SK-N-SH (cell line): ENCODE measurements around the gene ALDH1L2. TPM values are rescaled to one million over a fixed set of nuclear protein-coding genes. Genes with fewer than 3 reads are reported as not detected.

ENCODE experiments used
- CTCF ChIA-PET: fragments of 300-600, 350-600 bp; formaldehyde crosslinking; extraction: SDS; loops from one replicate; lab custom pipeline; 2021; lab: Yijun Ruan, JAX
- POLR2A ChIA-PET: fragments of 350-600 bp; sonication (Branson Sonifier 250); formaldehyde crosslinking; extraction: SDS; loops from one replicate; lab custom pipeline; 2020; ENCODE audit warnings: antibody characterized with exemption, inconsistent platforms; lab: Yijun Ruan, JAX
- DNase-seq: peaks from one replicate; pipeline ENCODE4 v3.0.0; 2012
- H2AFZ ChIP-seq: fragments of 200-600 bp; sonication (generic); 2 replicates; pipeline ENCODE4 v1.8.1; 2016; ENCODE audit warnings: antibody characterized with exemption, mild to moderate bottlenecking, low read depth
- H3F3A ChIP-seq: fragments of 200-600 bp; sonication (generic); replicated peaks from 2 replicates; pipeline ENCODE3; 2016; ENCODE audit warnings: antibody characterized with exemption, mild to moderate bottlenecking; ENCODE audit not compliant: insufficient read depth
- H3K27ac ChIP-seq, 2 experiments: fragments of 200-500 bp in 1 of 2; fragments of 200-600 bp in 1 of 2; sonication (Bioruptor generic) in 1 of 2; sonication (generic), shearing (Covaris generic) in 1 of 2; 2 replicates each; pipeline versions ENCODE4 v1.5.1 to v1.6.1; 2014 to 2016; ENCODE audit warnings: low read depth in 2 of 2, inconsistent platforms in 1 of 2, low read length in 1 of 2, mild to moderate bottlenecking in 1 of 2, mixed read lengths in 1 of 2
- H3K27me3 ChIP-seq: fragments of 200-600 bp; sonication (generic), shearing (Covaris generic); 2 replicates; pipeline ENCODE4 v1.6.1; 2016; ENCODE audit warnings: mixed run types; ENCODE audit not compliant: insufficient read depth
- H3K36me3 ChIP-seq, 2 experiments: fragments of 200-500 bp in 1 of 2; fragments of 200-600 bp in 1 of 2; sonication (Bioruptor generic) in 1 of 2; sonication (generic) in 1 of 2; replicated peaks in 1 of 2; 2 replicates each; pipeline versions ENCODE3 to v1.5.1; 2014 to 2016; ENCODE audit warnings: low read length in 1 of 2, mild to moderate bottlenecking in 1 of 2; ENCODE audit not compliant: insufficient read depth in 2 of 2, control insufficient read depth in 1 of 2
- H3K4me1 ChIP-seq, 2 experiments: fragments of 200-500 bp in 1 of 2; fragments of 200-600 bp in 1 of 2; sonication (Bioruptor generic) in 1 of 2; sonication (generic), shearing (Covaris generic) in 1 of 2; 2 replicates each; pipeline versions ENCODE4 v1.5.1 to v1.6.1; 2014 to 2016; ENCODE audit warnings: low read depth in 1 of 2, low read length in 1 of 2, mixed run types in 1 of 2; ENCODE audit not compliant: insufficient read depth in 2 of 2, control insufficient read depth in 1 of 2
- H3K4me2 ChIP-seq: fragments of 200-600 bp; sonication (generic), shearing (Covaris generic); 2 replicates; pipeline ENCODE4 v1.6.1; 2017; ENCODE audit warnings: mixed run types
- H3K4me3 ChIP-seq, 2 experiments: fragments of 200-500 bp in 1 of 2; fragments of 200-600 bp in 1 of 2; sonication (Bioruptor generic) in 1 of 2; sonication (generic), shearing (Covaris generic) in 1 of 2; 2 replicates each; pipeline versions ENCODE4 v1.5.1 to v1.8.1; 2014 to 2016; ENCODE audit warnings: low read depth in 2 of 2, inconsistent platforms in 1 of 2, low read length in 1 of 2, mild to moderate bottlenecking in 1 of 2, mixed read lengths in 1 of 2, moderate library complexity in 1 of 2
- H3K79me2 ChIP-seq: fragments of 200-600 bp; sonication (generic); 2 replicates; pipeline ENCODE4 v1.8.1; 2017; ENCODE audit warnings: mild to moderate bottlenecking; ENCODE audit not compliant: insufficient read depth
- H3K9ac ChIP-seq: fragments of 200-600 bp; sonication (generic); 2 replicates; pipeline ENCODE4 v1.6.1; 2017; ENCODE audit warnings: mixed run types
- H3K9me2 ChIP-seq: fragments of 200-600 bp; sonication (generic); 2 replicates; pipeline ENCODE4 v1.6.1; 2017; ENCODE audit warnings: mixed run types
- H3K9me3 ChIP-seq: fragments of 200-600 bp; sonication (generic); 2 replicates; pipeline ENCODE4 v1.6.1; 2017; ENCODE audit warnings: mixed run types, mild to moderate bottlenecking, moderate library complexity
- H4K20me1 ChIP-seq: fragments of 200-600 bp; sonication (generic); 2 replicates; pipeline ENCODE4 v1.6.1; 2017; ENCODE audit warnings: mild to moderate bottlenecking, mixed run types; ENCODE audit not compliant: insufficient read depth
- CHD2 ChIP-seq: fragments of 150-350 bp; IDR thresholded peaks from 2 replicates; pipeline ENCODE4 v1.6.1; 2018; ENCODE audit warnings: low read length; ENCODE audit not compliant: partially characterized antibody
- ELF1 ChIP-seq: IDR thresholded peaks from 2 replicates; pipeline ENCODE4 v1.4.0; 2012
- EP300 ChIP-seq, 2 experiments: IDR thresholded peaks; 2 replicates each; pipeline versions ENCODE4 v1.4.0 to v1.6.1; 2012; ENCODE audit warnings: borderline replicate concordance in 1 of 2, low read depth in 1 of 2, low read length in 1 of 2
- FOSL2 ChIP-seq: IDR thresholded peaks from 2 replicates; pipeline ENCODE4 v1.4.0; 2012; ENCODE audit warnings: low read depth, mild to moderate bottlenecking, moderate library complexity, borderline replicate concordance
- FOXJ3 ChIP-seq: sonication (generic); formaldehyde crosslinking; IDR thresholded peaks from 2 replicates; pipeline ENCODE4 v1.5.1; 2020; ENCODE audit warnings: mild to moderate bottlenecking, missing genetic modification reagents
- FOXM1 ChIP-seq: IDR thresholded peaks from 2 replicates; pipeline ENCODE4 v1.4.0; 2012; ENCODE audit warnings: low read depth, mild to moderate bottlenecking
- GABPA ChIP-seq: IDR thresholded peaks from 2 replicates; pipeline ENCODE4 v1.4.0; 2012; ENCODE audit warnings: low read depth, mild to moderate bottlenecking
- GATA2 ChIP-seq: sonication (generic); formaldehyde crosslinking; IDR thresholded peaks from 2 replicates; pipeline ENCODE4 v1.5.0; 2020; ENCODE audit warnings: mild to moderate bottlenecking, missing genetic modification reagents
- JUND ChIP-seq: IDR thresholded peaks from 2 replicates; pipeline ENCODE4 v1.4.0; 2012
- MEF2A ChIP-seq: IDR thresholded peaks from 2 replicates; pipeline ENCODE4 v1.4.0; 2012; ENCODE audit warnings: low read depth, borderline replicate concordance
- NFIC ChIP-seq: IDR thresholded peaks from 2 replicates; pipeline ENCODE4 v1.4.0; 2012; ENCODE audit warnings: borderline replicate concordance
- RAD21 ChIP-seq: IDR thresholded peaks from 2 replicates; pipeline ENCODE4 v1.6.1; 2012; ENCODE audit warnings: mild to moderate bottlenecking, low read length
- RCOR1 ChIP-seq: fragments of 150-350 bp; IDR thresholded peaks from 2 replicates; pipeline ENCODE4 v1.6.1; 2017; ENCODE audit warnings: antibody characterized with exemption, low read length
- RFX5 ChIP-seq: IDR thresholded peaks from 2 replicates; pipeline ENCODE4 v1.6.1; 2012; ENCODE audit warnings: mild to moderate bottlenecking, improper control_type of control experiment, low read length
- RXRA ChIP-seq: IDR thresholded peaks from 2 replicates; pipeline ENCODE4 v1.4.0; 2012; ENCODE audit warnings: low read depth, mild to moderate bottlenecking, borderline replicate concordance
- SIN3A ChIP-seq: IDR thresholded peaks from 2 replicates; pipeline ENCODE4 v1.6.1; 2012; ENCODE audit warnings: low read depth, mild to moderate bottlenecking, low read length, moderate library complexity, borderline replicate concordance
- SMC3 ChIP-seq: IDR thresholded peaks from 2 replicates; pipeline ENCODE4 v1.6.1; 2012; ENCODE audit warnings: low read depth, low read length, improper control_type of control experiment
- TAF1 ChIP-seq: IDR thresholded peaks from 2 replicates; pipeline ENCODE4 v1.6.1; 2012; ENCODE audit warnings: low read depth, mild to moderate bottlenecking, low read length, moderate library complexity, borderline replicate concordance
- TCF12 ChIP-seq: IDR thresholded peaks from 2 replicates; pipeline ENCODE4 v1.4.0; 2012
- USF2 ChIP-seq: fragments of 150-350 bp; IDR thresholded peaks from 2 replicates; pipeline ENCODE4 v1.6.1; 2017; ENCODE audit warnings: antibody characterized with exemption, low read length, low read depth, borderline replicate concordance
- YY1 ChIP-seq: IDR thresholded peaks from 2 replicates; pipeline ENCODE4 v1.4.0; 2012; ENCODE audit warnings: low read depth, mild to moderate bottlenecking
- ZBTB33 ChIP-seq: IDR thresholded peaks from 2 replicates; pipeline ENCODE4 v1.4.0; 2012; ENCODE audit warnings: low read depth, borderline replicate concordance
- WGBS: methylation state at CpG from one replicate; pipeline ENCODE4 v1.1.6; 2017; ENCODE audit warnings: low lambda C conversion rate; 5-methylcytosine and 5-hydroxymethylcytosine counted together
- polyA plus RNA-seq, 3 experiments: library from polyadenylated mRNA; depleted of rRNA; stranded (reverse); fragments of >200 nt; gene quantifications; 2 replicates each; pipeline ENCODE4 v1.2.3, GENCODE V29; 2012
- TF ChIP-seq, protein P1 (sequence below): IDR thresholded peaks from 2 replicates; pipeline ENCODE4 v1.4.0; 2012; ENCODE audit warnings: low read depth
- TF ChIP-seq, protein P2 (sequence below): fragments of 200-600 bp; sonication (generic); IDR thresholded peaks from 2 replicates; pipeline ENCODE4 v1.6.1; 2017; ENCODE audit warnings: antibody characterized with exemption, mild to moderate bottlenecking, moderate library complexity
- TF ChIP-seq, protein P3 (sequence below): IDR thresholded peaks from 2 replicates; pipeline ENCODE4; 2012

The ALDH1L2 gene
- polyA plus RNA-seq, 1 of the 3 experiments (the other 2 are of a cell fraction) = 1.9 TPM

DNA sequence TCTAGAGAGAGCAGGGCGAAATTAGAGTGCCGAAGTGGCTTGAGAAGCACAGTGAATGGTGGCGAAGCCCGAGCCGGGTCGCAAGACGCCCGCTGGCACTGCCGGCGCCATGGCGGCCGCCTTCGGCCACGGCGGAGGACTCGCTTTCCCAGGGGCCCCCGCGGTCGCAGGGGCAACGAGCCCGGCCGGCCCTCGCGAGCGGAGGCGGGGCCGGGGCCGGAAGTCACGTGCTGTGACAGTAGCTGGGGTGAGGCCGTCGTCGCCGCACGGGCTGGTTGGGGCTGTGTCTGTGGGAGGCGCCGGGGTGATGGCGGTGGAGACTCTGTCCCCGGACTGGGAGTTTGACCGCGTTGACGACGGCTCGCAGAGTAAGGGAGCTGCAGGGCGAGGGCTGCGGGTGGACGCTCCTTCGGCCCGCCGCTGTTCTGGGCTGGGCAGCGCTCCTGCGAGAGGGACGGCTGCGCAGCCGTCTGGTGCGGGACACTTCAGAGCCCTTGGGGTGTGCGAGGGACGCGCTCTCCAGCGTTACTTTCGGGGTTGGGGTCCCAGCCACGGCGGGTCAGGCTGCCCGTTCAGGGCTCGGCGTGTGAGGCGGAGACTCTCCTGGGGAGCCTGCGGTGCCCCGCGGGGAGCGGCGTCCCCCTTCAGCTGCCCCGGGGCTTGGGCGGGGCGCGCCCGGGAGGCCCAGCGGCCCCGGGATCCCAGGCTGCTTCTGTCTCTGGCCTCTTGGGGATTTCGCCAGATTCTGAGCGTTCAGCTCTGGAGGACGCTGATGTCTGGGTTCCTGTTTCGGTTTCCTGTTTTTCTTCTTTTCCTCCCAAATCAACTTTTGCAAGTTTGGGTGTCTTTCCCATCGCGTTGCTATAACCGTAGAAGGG lies 23.5 kb upstream of the ALDH1L2 start, which contains the start of gene WASHC4:
TSS of gene WASHC4 (plus strand) at position 238 of the 878 bp plus-strand sequence. CDS start at position 308, 70 bp downstream.
- peak; percentile 99 for DNase-seq
- Histone ChIP-seq H3K36me3 (peaks cover 16 to 19% of the 10 kb centered on the region in 2 experiments), H3K9me2 (no peaks in the 10 kb centered on the region), H3K79me2 (peaks cover 51% of the 10 kb centered on the region), H3K9ac (peak within 1 kb of the TSS; percentile 92), H3K4me1 (peaks cover 6 to 16% of the 10 kb centered on the region in 2 experiments; a peak in 3 of 4 replicates), H4K20me1 (peaks cover 25% of the 10 kb centered on the region), H3K4me2 (peak within 1 kb of the TSS; percentile 80), H2AFZ (peak within 1 kb of the TSS; percentile 95), H3K4me3 (peak within 1 kb of the TSS; percentile 83 to 99), H3F3A (peaks cover 32% of the 10 kb centered on the region), H3K27ac (peak within 1 kb of the TSS; percentile 91 to 96), H3K27me3 (no peaks in the 10 kb centered on the region), H3K9me3 (no peaks in the 10 kb centered on the region)
- WGBS = under 1% methylated on average over 16 of the region's 85 CpGs
- CTCF ChIA-PET = interaction anchor here (0.6 to 1.5 kb wide), 4 partner anchors 22 to 726 kb away, joined by 3 to 5 read pairs (median 3); no protein-coding TSS in a partner anchor
- POLR2A ChIA-PET = interaction anchor here (1.0 to 2.3 kb wide), 4 partner anchors 24 to 1142 kb away, joined by 3 to 13 read pairs (median 4); partner anchors contain the start of genes ALDH1L2, APPL2 and TDG
- TF ChIP-seq RCOR1 (0 out of 2 replicates have a peak, but pooled peaks have one; percentile 6), YY1 (peak; percentile 95), USF2 (peak; percentile 88; the same call in 1 of the 2 replicates), ELF1 (no peak), GATA2 (no peak), RAD21 (no peak), SIN3A (0 out of 2 replicates have a peak, but pooled peaks have one; percentile 42), GABPA (peak; percentile 75), JUND (no peak), FOXM1 (no peak), FOXJ3 (no peak; the same call in 1 of the 2 replicates), SMC3 (no peak), MEF2A (no peak), NFIC (no peak), CHD2 (peak; percentile 99), TCF12 (no peak), FOSL2 (no peak), TAF1 (peak; percentile 93), RXRA (no peak), ZBTB33 (peak; percentile 96), EP300 (IDR thresholded peaks at IDR 0.05; ENCODE audit: borderline replicate concordance in 1 of 2, low read depth in 1 of 2, low read length in 1 of 2) (no peak), RFX5 (no peak)
- TF ChIP-seq, protein P1, sequence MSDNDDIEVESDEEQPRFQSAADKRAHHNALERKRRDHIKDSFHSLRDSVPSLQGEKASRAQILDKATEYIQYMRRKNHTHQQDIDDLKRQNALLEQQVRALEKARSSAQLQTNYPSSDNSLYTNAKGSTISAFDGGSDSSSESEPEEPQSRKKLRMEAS = peak; percentile 94
- TF ChIP-seq, protein P2, sequence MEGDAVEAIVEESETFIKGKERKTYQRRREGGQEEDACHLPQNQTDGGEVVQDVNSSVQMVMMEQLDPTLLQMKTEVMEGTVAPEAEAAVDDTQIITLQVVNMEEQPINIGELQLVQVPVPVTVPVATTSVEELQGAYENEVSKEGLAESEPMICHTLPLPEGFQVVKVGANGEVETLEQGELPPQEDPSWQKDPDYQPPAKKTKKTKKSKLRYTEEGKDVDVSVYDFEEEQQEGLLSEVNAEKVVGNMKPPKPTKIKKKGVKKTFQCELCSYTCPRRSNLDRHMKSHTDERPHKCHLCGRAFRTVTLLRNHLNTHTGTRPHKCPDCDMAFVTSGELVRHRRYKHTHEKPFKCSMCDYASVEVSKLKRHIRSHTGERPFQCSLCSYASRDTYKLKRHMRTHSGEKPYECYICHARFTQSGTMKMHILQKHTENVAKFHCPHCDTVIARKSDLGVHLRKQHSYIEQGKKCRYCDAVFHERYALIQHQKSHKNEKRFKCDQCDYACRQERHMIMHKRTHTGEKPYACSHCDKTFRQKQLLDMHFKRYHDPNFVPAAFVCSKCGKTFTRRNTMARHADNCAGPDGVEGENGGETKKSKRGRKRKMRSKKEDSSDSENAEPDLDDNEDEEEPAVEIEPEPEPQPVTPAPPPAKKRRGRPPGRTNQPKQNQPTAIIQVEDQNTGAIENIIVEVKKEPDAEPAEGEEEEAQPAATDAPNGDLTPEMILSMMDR = 0 out of 2 replicates have a peak, but pooled peaks have one; percentile 6
- TF ChIP-seq, protein P3, sequence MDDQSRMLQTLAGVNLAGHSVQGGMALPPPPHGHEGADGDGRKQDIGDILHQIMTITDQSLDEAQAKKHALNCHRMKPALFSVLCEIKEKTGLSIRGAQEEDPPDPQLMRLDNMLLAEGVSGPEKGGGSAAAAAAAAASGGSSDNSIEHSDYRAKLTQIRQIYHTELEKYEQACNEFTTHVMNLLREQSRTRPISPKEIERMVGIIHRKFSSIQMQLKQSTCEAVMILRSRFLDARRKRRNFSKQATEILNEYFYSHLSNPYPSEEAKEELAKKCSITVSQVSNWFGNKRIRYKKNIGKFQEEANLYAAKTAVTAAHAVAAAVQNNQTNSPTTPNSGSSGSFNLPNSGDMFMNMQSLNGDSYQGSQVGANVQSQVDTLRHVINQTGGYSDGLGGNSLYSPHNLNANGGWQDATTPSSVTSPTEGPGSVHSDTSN = no peak
